T-helper 17 cell (primary cell): ENCODE results near the gene CFAP119. TPM values are rescaled to one million over a fixed set of nuclear protein-coding genes. Genes with fewer than 3 reads are reported as not detected.
"Not testable (repeated sequence)": the region's sequence is repeated elsewhere in the genome, so short reads cannot be mapped to it uniquely, and the experiment has no call there.

Source experiments
- ATAC-seq: fragments of 150-1000 bp; cut with Tn5 transposase; 2 replicates; pipeline ENCODE4 v1.10.0; 2021; ENCODE audit warnings: mild to moderate bottlenecking, moderate library complexity
- DNase-seq, 3 donors: peaks; one replicate each; pipeline versions ENCODE4 v3.0.0 to v3.0.0-alpha.2; 2020 to 2021
- H3K9me3 ChIP-seq: one replicate; pipeline ENCODE4 v1.7.0; 2013; ENCODE audit warnings: low read length, mild to moderate bottlenecking; ENCODE audit not compliant: control insufficient read depth, poor library complexity, severe bottlenecking
- H3K27ac Mint-ChIP-seq: one replicate; pipeline ENCODE4 v1.8.0; 2022; ENCODE audit warnings: mild to moderate bottlenecking, moderate library complexity, mixed read lengths
- H3K27me3 Mint-ChIP-seq: one replicate; pipeline ENCODE4 v1.8.0; 2022; ENCODE audit warnings: mixed read lengths
- H3K36me3 Mint-ChIP-seq: one replicate; pipeline ENCODE4 v1.8.0; 2022; ENCODE audit warnings: low read depth, mixed read lengths
- H3K4me1 Mint-ChIP-seq: one replicate; pipeline ENCODE4 v1.8.0; 2022; ENCODE audit warnings: mild to moderate bottlenecking, mixed read lengths
- H3K4me3 Mint-ChIP-seq: one replicate; pipeline ENCODE4 v1.8.0; 2022; ENCODE audit warnings: mild to moderate bottlenecking, moderate library complexity, mixed read lengths
- total RNA-seq, 4 donors: library from RNA in 2 of 4; stranded (reverse) in 2 of 4; gene quantifications; one replicate each; pipeline ENCODE4 v1.2.3 and lab custom pipeline; 2022 to 2026

CFAP119 gene
- 1 to 10 TPM; 1.1 to 2.0 TPM for total RNA-seq
- 1.5 to 3.4 reads per million in 2 donors for total RNA-seq (lab: John Stamatoyannopoulos, UW)

GRCh38 chr16:30761928-30762902 lies at the start of gene CFAP119, which contains the start of gene RNF40:
TSS of gene CFAP119 (minus strand) at chr16:30762062. CDS start at chr16:30761748, 314 bp downstream.
TSS of gene RNF40 (plus strand) at chr16:30762322. CDS start at chr16:30762546, 224 bp downstream.
- H3K36me3 Mint-ChIP-seq: peaks cover 6% of the 10 kb centered on the region
- H3K4me1 Mint-ChIP-seq: peaks cover 25% of the 10 kb centered on the region
- peak within 1 kb of the TSS; percentile 92 for H3K27ac Mint-ChIP-seq
- DNase-seq (peak; percentile 70 to 86 (median 85)), ATAC-seq (peak; percentile 95)
- peak within 1 kb of the TSS; percentile 95 for H3K4me3 Mint-ChIP-seq
- H3K27me3 Mint-ChIP-seq: no peaks in the 10 kb centered on the region
- no peaks in the 10 kb centered on the region for H3K9me3 ChIP-seq

- H3K27me3 Mint-ChIP-seq, DNase-seq, H3K4me3 Mint-ChIP-seq, H3K36me3 Mint-ChIP-seq, ATAC-seq, H3K27ac Mint-ChIP-seq, H3K9me3 ChIP-seq: not testable (repeated sequence)
- H3K4me1 Mint-ChIP-seq: peaks cover 18% of the 10 kb centered on the region
Observed at GRCh38 chr16:30809675-30810074, 47.8 kb upstream of the CFAP119 start.

GRCh38 chr16:30808890-30809426 lies 47.1 kb upstream of the CFAP119 start:
- not testable (repeated sequence) for H3K9me3 ChIP-seq, H3K4me3 Mint-ChIP-seq, H3K27me3 Mint-ChIP-seq, DNase-seq, H3K36me3 Mint-ChIP-seq, H3K27ac Mint-ChIP-seq, ATAC-seq
- peaks cover 14% of the 10 kb centered on the region for H3K4me1 Mint-ChIP-seq

DNA sequence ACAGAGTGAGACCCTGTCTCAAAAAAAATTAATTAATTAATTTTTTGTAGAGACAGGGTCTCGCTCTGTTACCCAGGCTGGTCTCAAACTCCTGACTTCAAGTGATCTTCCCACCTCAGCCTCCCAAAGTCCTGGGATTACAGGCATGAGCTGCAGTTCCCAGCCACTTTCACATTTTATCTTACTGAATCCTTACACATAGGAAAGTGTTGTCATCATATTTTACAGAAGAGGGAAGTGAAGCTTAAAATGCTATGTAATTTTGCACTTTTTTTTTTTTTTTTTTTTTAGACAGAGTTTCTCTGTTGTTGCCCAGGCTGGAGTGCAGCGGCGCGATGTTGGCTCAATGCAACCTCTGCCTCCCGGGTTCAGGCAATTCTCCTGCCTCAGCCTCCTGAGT lies 46.3 kb upstream of the CFAP119 start:
- H3K27me3 Mint-ChIP-seq: peaks cover 7% of the 10 kb centered on the region
- ATAC-seq: no peak
- peaks cover 11% of the 10 kb centered on the region for H3K4me1 Mint-ChIP-seq
- no peak overlapping the region for H3K27ac Mint-ChIP-seq
- no peak for DNase-seq
- peaks cover 2% of the 10 kb centered on the region for H3K36me3 Mint-ChIP-seq
- H3K9me3 ChIP-seq: no peaks in the 10 kb centered on the region
- H3K4me3 Mint-ChIP-seq: no peak overlapping the region

DNA sequence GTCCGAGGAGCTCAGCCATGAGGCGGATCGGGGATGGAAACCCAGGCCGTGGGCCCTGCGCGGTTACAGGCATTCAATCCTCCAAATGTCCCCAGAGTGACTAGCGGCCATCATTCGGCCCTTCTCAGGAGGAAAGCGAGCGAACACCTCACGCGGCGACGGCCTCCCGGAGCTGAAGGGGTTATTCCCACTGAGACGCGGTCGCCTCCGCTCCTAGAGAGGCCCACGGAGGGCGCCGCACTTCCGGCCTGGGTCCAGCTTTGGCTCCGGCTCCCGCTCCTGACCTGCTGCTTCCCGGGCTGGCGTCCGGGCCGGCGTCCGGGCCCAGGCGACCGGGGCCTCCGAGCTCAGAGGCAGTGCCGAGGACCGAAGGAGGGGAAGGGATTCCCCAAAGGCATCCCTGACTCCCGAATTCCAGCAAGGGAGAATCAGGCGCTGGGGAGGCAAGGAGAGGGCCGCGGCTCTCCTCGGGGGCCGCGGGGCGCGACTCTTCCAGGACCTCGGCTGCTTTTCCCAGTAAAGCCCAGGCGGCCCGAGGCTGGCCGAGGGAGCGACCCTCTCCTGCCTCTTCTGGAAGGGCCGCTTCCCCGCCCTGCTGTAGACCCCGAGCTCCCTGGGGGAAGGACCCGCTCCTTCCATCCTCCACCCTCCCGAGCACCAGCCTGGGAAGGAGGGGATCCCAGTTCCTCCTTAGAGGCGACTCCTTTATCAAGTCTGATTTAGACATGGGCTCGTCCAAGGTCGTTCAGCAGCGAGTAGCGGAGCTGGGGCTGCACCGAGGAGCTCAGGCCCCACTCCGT lies 43.7 kb upstream of the CFAP119 start:
- ATAC-seq (peak; percentile 90), DNase-seq (peak in 2 of 3 donors; percentile 21 to 22)
- Mint-ChIP-seq H3K4me1 (peaks cover 14% of the 10 kb centered on the region), H3K27me3 (peaks cover 7% of the 10 kb centered on the region), H3K4me3 (peak overlapping the region; percentile 93), H3K27ac (peak overlapping the region; percentile 76), H3K36me3 (peaks cover 2% of the 10 kb centered on the region)
- no peaks in the 10 kb centered on the region for H3K9me3 ChIP-seq

- Mint-ChIP-seq H3K27ac (peak overlapping the region; percentile 37), H3K4me1 (peaks cover 14% of the 10 kb centered on the region), H3K27me3 (peaks cover 7% of the 10 kb centered on the region), H3K36me3 (peaks cover 2% of the 10 kb centered on the region), H3K4me3 (peak overlapping the region; percentile 93)
- ATAC-seq: peak; percentile 20
- no peaks in the 10 kb centered on the region for H3K9me3 ChIP-seq
- DNase-seq: no peak
Observed at GRCh38 chr16:30805056-30805369, 43.2 kb upstream of the CFAP119 start.

- ATAC-seq (no peak), DNase-seq (no peak)
- Mint-ChIP-seq H3K27ac (peak overlapping the region; percentile 19), H3K27me3 (peaks cover 7% of the 10 kb centered on the region), H3K4me3 (no peak overlapping the region), H3K36me3 (peaks cover 2% of the 10 kb centered on the region), H3K4me1 (peaks cover 14% of the 10 kb centered on the region)
- no peaks in the 10 kb centered on the region for H3K9me3 ChIP-seq
Observed at GRCh38 chr16:30802936-30803335, 41.1 kb upstream of the CFAP119 start.

- Mint-ChIP-seq H3K4me1 (peaks cover under 1% of the 10 kb centered on the region), H3K36me3 (no peaks in the 10 kb centered on the region), H3K4me3 (no peak overlapping the region), H3K27me3 (no peaks in the 10 kb centered on the region), H3K27ac (no peak overlapping the region)
- no peak for DNase-seq
- no peak for ATAC-seq
- H3K9me3 ChIP-seq: no peaks in the 10 kb centered on the region
Observed at GRCh38 chr16:30797670-30798309, 35.9 kb upstream of the CFAP119 start.

GRCh38 chr16:30794634-30795033 lies 32.8 kb upstream of the CFAP119 start:
- ATAC-seq: no peak
- no peak overlapping the region for H3K4me3 Mint-ChIP-seq
- H3K9me3 ChIP-seq: no peaks in the 10 kb centered on the region
- H3K4me1 Mint-ChIP-seq: no peaks in the 10 kb centered on the region
- no peak overlapping the region for H3K27ac Mint-ChIP-seq
- no peaks in the 10 kb centered on the region for H3K36me3 Mint-ChIP-seq
- no peak for DNase-seq
- no peaks in the 10 kb centered on the region for H3K27me3 Mint-ChIP-seq

- no peak for DNase-seq
- no peaks in the 10 kb centered on the region for H3K4me1 Mint-ChIP-seq
- H3K9me3 ChIP-seq: no peaks in the 10 kb centered on the region
- no peak overlapping the region for H3K4me3 Mint-ChIP-seq
- ATAC-seq: no peak
- no peaks in the 10 kb centered on the region for H3K27me3 Mint-ChIP-seq
- H3K27ac Mint-ChIP-seq: no peak overlapping the region
- H3K36me3 Mint-ChIP-seq: no peaks in the 10 kb centered on the region
Observed at GRCh38 chr16:30793508-30794069, 31.7 kb upstream of the CFAP119 start.

- H3K27ac Mint-ChIP-seq: no peak overlapping the region
- ATAC-seq (no peak), DNase-seq (no peak)
- H3K27me3 Mint-ChIP-seq: peaks cover 6% of the 10 kb centered on the region
- peaks cover 7% of the 10 kb centered on the region for H3K4me1 Mint-ChIP-seq
- no peaks in the 10 kb centered on the region for H3K9me3 ChIP-seq
- peak overlapping the region; percentile 85 for H3K4me3 Mint-ChIP-seq
- H3K36me3 Mint-ChIP-seq: no peaks in the 10 kb centered on the region
Observed at GRCh38 chr16:30787613-30788378, 25.9 kb upstream of the CFAP119 start.
